ENCODE results near the gene CCR5AS.
A peak's percentile ranks its signal among the peaks of the same experiment; 100 is the strongest.

CCR5AS gene

GRCh38 chr3:46380471-46381221, 26.2 kb downstream of the CCR5AS start:
- H3K9me3 ChIP-seq: no peaks in the 10 kb centered on the region
- TF ChIP-seq POLR2A (IDR thresholded peaks at IDR 0.05) (no peak), CTCF (IDR thresholded peaks at IDR 0.05) (no peak)
- DNase-seq (no peak), ATAC-seq (peak in 1 of 4 donors; percentile 34)
- 80 to 90% (median 83%) methylated on average over 8 of the region's 8 CpGs for WGBS, 4 donors
- intact Hi-C loops (cut with DNase I): no loop called here
- H3K27me3 ChIP-seq: no peaks in the 10 kb centered on the region
- no peaks in the 10 kb centered on the region for H3K36me3 ChIP-seq
- H3K4me3 ChIP-seq: no peak overlapping the region
- H3K4me1 ChIP-seq: peaks cover 0 to 38% (median 3%) of the 10 kb centered on the region in 12 donors
- H3K27ac ChIP-seq: peak overlapping the region in 1 of 12 donors; percentile 85

GRCh38 chr3:46378426-46378942, 28.4 kb downstream of the CCR5AS start:
- ATAC-seq (peak in 3 of 4 donors; percentile 50 to 78 (median 60)), DNase-seq (peak; percentile 42 to 79 (median 59))
- TF ChIP-seq CTCF (IDR thresholded peaks at IDR 0.05): peak; percentile 30 to 69 (median 54)
- no peak for TF ChIP-seq POLR2A (IDR thresholded peaks at IDR 0.05)
- peaks cover 0 to 9% (median 0%) of the 10 kb centered on the region in 9 donors for H3K27me3 ChIP-seq
- H3K4me1 ChIP-seq: peaks cover 0 to 42% (median 3%) of the 10 kb centered on the region in 12 donors
- WGBS, 4 donors: 49 to 51% (median 50%) methylated on average over 8 of the region's 8 CpGs
- H3K36me3 ChIP-seq: no peaks in the 10 kb centered on the region
- no peak overlapping the region for H3K27ac ChIP-seq
- H3K4me3 ChIP-seq: no peak overlapping the region
- intact Hi-C loops (cut with DNase I): loop anchor here in 9 of 10 donors (5.0 to 10.0 kb wide), 8 partner anchors 46 to 614 kb away; partner anchors contain the start of gene CXCR6 (in 1 of the 9)
- H3K9me3 ChIP-seq: no peaks in the 10 kb centered on the region

- intact Hi-C loops (cut with DNase I): loop anchor here in 9 of 10 donors (5.0 to 10.0 kb wide), 8 partner anchors 49 to 611 kb away; partner anchors contain the start of gene CXCR6 (in 1 of the 9)
- no peak overlapping the region for H3K4me3 ChIP-seq
- no peak for TF ChIP-seq POLR2A (IDR thresholded peaks at IDR 0.05)
- no peak for TF ChIP-seq CTCF (IDR thresholded peaks at IDR 0.05)
- H3K27me3 ChIP-seq: peaks cover 0 to 13% (median 0%) of the 10 kb centered on the region in 9 donors
- no peak overlapping the region for H3K27ac ChIP-seq
- H3K9me3 ChIP-seq: no peaks in the 10 kb centered on the region
- WGBS, 4 donors: 17 to 28% (median 26%) methylated on average over 2 of the region's 2 CpGs
- no peaks in the 10 kb centered on the region for H3K36me3 ChIP-seq
- H3K4me1 ChIP-seq: peaks cover 0 to 41% (median under 1%) of the 10 kb centered on the region in 12 donors
- ATAC-seq (no peak), DNase-seq (no peak)
Measured at GRCh38 chr3:46375814-46376213, 31.1 kb downstream of the CCR5AS start.

GRCh38 chr3:46375218-46375617, 31.6 kb downstream of the CCR5AS start:
- no peak for TF ChIP-seq POLR2A (IDR thresholded peaks at IDR 0.05)
- no peak for TF ChIP-seq CTCF (IDR thresholded peaks at IDR 0.05)
- H3K4me1 ChIP-seq: peaks cover 0 to 41% (median 0%) of the 10 kb centered on the region in 12 donors
- no peaks in the 10 kb centered on the region for H3K9me3 ChIP-seq
- H3K27me3 ChIP-seq: peaks cover 0 to 13% (median 0%) of the 10 kb centered on the region in 9 donors
- no peaks in the 10 kb centered on the region for H3K36me3 ChIP-seq
- no peak for DNase-seq
- no peak for ATAC-seq
- 75 to 82% (median 79%) methylated on average over 2 of the region's 2 CpGs for WGBS, 4 donors
- no peak overlapping the region for H3K27ac ChIP-seq
- H3K4me3 ChIP-seq: peak overlapping the region in 1 of 12 donors; percentile 19
- intact Hi-C loops (cut with DNase I): loop anchor here in 9 of 10 donors (5.0 to 10.0 kb wide), 8 partner anchors 50 to 610 kb away; partner anchors contain the start of gene CXCR6 (in 1 of the 9)
